Ovary (tissue), 9 donors: Measurements from ENCODE around the gene SMARCC1. TPM values are rescaled to one million over a fixed set of nuclear protein-coding genes. Genes with fewer than 3 reads are reported as not detected.

Source experiments
- DNase-seq, 5 donors: peaks; one replicate each; pipeline ENCODE4 v3.0.0-alpha.2; 2019 to 2020
- H3K27ac ChIP-seq, 2 donors: fragments of 200-600 bp; one replicate each; pipeline versions ENCODE4 v1.5.1 to v1.8.0; 2019 to 2022
- H3K27me3 ChIP-seq: fragments of 200-600 bp; one replicate; pipeline ENCODE4 v1.8.0; 2022
- H3K36me3 ChIP-seq: fragments of 200-600 bp; sonication (generic); one replicate; pipeline ENCODE4 v1.5.1; 2019
- H3K4me1 ChIP-seq: one replicate; pipeline ENCODE4 v1.8.1; 2013; ENCODE audit warnings: mild to moderate bottlenecking, moderate library complexity; ENCODE audit not compliant: insufficient read depth
- H3K4me3 ChIP-seq: fragments of 200-600 bp; sonication (generic); one replicate; pipeline ENCODE4 v1.5.1; 2017
- H3K9me3 ChIP-seq, 2 donors: fragments of 200-600 bp in 1 of 2; sonication (generic) in 1 of 2; one replicate each; pipeline versions ENCODE4 v1.5.1 to v1.8.1; 2013 to 2019; ENCODE audit warnings: mild to moderate bottlenecking in 1 of 2, moderate library complexity in 1 of 2
- EP300 ChIP-seq: sonication (generic); formaldehyde crosslinking; IDR thresholded peaks from one replicate; pipeline ENCODE4 v1.6.1; 2017; ENCODE audit warnings: antibody characterized with exemption
- POLR2A ChIP-seq: fragments of 450-650 bp; IDR thresholded peaks from one replicate; pipeline ENCODE4 v1.6.1; 2017; ENCODE audit warnings: antibody characterized with exemption, mild to moderate bottlenecking, moderate library complexity
- WGBS, 3 donors: extraction: QIAGEN DNeasy Blood & Tissue Kit in 1 of 3; methylation state at CpG; one replicate each; pipeline versions ENCODE4 v1.1.5 to v1.1.7; 2013 to 2017; 5-methylcytosine and 5-hydroxymethylcytosine counted together
- intact Hi-C, 4 donors: fragments of 100-400 bp; cut with DNase I; formaldehyde crosslinking; loops; one replicate each; pipeline versions ENCODE4 v1.11.0 to v1.15.1; 2022 to 2023
- polyA plus RNA-seq, 2 donors: library from polyadenylated mRNA; stranded (reverse); fragments of 200-250 nt in 1 of 2; fragments of 350-450 nt in 1 of 2; fragmentation: Illumina TruSeq in 1 of 2; extraction: RNeasy Lipid Tissue Mini Kit (QIAGEN cat#74804) in 1 of 2; gene quantifications; one replicate each; pipeline ENCODE4 v1.2.3, GENCODE V29; 2013 to 2014
- total RNA-seq, 7 donors: library from RNA; depleted of rRNA in 2 of 7; stranded (reverse); fragments of >200 nt in 2 of 7; fragmentation: NEBNext Ultra II Directional in 3 of 7; extraction: Animal tissue kit (Norgen Biotek cat#: 25700) in 3 of 7; gene quantifications; one replicate each; pipeline versions ENCODE4 v1.1.0 to v1.2.4, GENCODE V29; 2016 to 2023
- TF ChIP-seq, protein P1 (sequence below), 3 donors: fragments of 450-650 bp in 2 of 3; fragments of 200-600 bp in 1 of 3; IDR thresholded peaks; one replicate each; pipeline versions ENCODE4 v1.5.1 to v1.8.0; 2016 to 2022; ENCODE audit warnings: antibody characterized with exemption in 3 of 3, mild to moderate bottlenecking in 1 of 3
- donor health status: DM: no; HTN: no; CAD: no; lungs with moderate emphysema.
- donor health status: DM: no; HTN: no; CAD: no.
- donor health status: Bipolar disorder and iron deficiency.
- donor health status: DM: yes; HTN: yes; CAD: no.
- donor health status: DM: no; HTN: no; CAD: no.
- donor health status: DM: yes; HTN: yes; CAD: no.

SMARCC1 gene
- total and polyA plus RNA-seq, 9 donors = 24.8 to 68.9 (median 60.4) TPM

DNA sequence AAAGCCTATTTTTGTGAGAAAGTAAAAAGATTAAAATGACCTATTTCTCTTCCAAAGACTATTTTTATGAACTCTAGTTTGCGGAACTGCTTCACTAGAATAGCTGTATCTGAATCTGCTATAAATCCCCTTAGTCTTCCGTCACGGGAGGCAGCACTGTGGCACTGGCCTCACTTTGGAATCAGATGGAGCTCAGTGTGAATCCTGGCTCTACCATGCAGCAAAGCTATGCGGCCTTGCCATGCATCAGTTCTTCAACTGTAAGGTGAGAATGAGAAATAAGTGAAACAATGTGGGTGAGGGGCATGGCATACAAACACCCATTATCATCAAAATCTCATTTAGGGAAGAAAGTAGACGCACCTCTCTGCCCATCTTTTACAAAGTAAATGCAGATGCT lies 175.5 kb downstream of the SMARCC1 start:
- Histone ChIP-seq H3K27me3 (no peaks in the 10 kb centered on the region), H3K36me3 (no peaks in the 10 kb centered on the region), H3K9me3 (no peaks in the 10 kb centered on the region), H3K27ac (no peak overlapping the region), H3K4me1 (no peaks in the 10 kb centered on the region), H3K4me3 (no peak overlapping the region)
- no peak for DNase-seq
- intact Hi-C loops = no loop called here
- TF ChIP-seq, protein P1, sequence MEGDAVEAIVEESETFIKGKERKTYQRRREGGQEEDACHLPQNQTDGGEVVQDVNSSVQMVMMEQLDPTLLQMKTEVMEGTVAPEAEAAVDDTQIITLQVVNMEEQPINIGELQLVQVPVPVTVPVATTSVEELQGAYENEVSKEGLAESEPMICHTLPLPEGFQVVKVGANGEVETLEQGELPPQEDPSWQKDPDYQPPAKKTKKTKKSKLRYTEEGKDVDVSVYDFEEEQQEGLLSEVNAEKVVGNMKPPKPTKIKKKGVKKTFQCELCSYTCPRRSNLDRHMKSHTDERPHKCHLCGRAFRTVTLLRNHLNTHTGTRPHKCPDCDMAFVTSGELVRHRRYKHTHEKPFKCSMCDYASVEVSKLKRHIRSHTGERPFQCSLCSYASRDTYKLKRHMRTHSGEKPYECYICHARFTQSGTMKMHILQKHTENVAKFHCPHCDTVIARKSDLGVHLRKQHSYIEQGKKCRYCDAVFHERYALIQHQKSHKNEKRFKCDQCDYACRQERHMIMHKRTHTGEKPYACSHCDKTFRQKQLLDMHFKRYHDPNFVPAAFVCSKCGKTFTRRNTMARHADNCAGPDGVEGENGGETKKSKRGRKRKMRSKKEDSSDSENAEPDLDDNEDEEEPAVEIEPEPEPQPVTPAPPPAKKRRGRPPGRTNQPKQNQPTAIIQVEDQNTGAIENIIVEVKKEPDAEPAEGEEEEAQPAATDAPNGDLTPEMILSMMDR (IDR thresholded peaks at IDR 0.05) = no peak
- TF ChIP-seq EP300 (no peak), POLR2A (no peak)
- WGBS, 3 donors = 88 to 94% (median 90%) methylated on average over 5 of the region's 5 CpGs

DNA sequence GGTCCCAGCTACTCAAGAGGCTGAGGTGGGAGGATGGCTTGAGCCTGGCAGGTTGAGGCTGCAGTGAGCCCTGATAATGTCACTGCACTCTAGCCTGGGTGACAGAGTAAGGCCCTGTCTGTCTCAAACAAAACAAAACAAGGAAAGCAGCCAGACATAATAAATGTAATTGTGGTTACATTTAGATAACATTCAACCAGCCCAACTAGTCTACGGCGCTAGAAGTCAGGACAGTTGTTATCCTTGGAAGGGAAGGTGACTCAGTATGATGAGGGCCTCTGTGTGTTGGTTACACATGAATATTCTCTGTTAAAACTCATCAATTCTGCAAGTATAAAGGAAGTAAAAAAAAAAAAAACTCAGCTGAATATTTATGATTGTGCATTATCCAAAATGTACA lies 176.0 kb downstream of the SMARCC1 start:
- TF ChIP-seq EP300 = no peak
- TF ChIP-seq POLR2A = no peak
- TF ChIP-seq, protein P1 (IDR thresholded peaks at IDR 0.05) = no peak
- H3K36me3 ChIP-seq = no peaks in the 10 kb centered on the region
- no peaks in the 10 kb centered on the region for H3K9me3 ChIP-seq
- no peak for DNase-seq
- H3K27me3 ChIP-seq = no peaks in the 10 kb centered on the region
- H3K4me1 ChIP-seq = no peaks in the 10 kb centered on the region
- intact Hi-C loops = no loop called here
- H3K27ac ChIP-seq = no peak overlapping the region
- H3K4me3 ChIP-seq = no peak overlapping the region
- 11 to 47% (median 11%) methylated on average over 2 of the region's 2 CpGs for WGBS, 3 donors

DNA sequence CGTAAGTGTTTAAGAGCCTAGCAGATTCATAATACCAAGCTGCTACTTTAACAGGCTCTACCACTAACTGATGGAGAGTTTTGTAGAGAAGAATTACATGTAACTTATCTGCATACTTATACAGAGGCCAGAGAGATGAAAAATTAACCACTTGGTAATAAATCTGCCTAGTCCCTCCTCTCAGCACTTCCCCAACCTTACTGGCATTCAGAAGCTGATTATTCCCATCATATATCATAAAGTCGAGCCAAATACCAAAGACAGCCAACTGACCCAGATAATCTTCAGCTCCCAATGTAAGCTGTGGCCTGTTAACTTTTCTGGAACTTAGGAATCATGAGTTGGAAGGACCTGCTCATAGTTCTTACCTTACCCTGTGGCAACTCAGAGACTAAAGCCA lies 177.5 kb downstream of the SMARCC1 start:
- H3K36me3 ChIP-seq = no peaks in the 10 kb centered on the region
- H3K4me3 ChIP-seq = no peak overlapping the region
- DNase-seq = no peak
- no peaks in the 10 kb centered on the region for H3K27me3 ChIP-seq
- 56 to 70% (median 65%) methylated on average over 2 of the region's 2 CpGs for WGBS, 3 donors
- intact Hi-C loops = no loop called here
- H3K4me1 ChIP-seq = no peaks in the 10 kb centered on the region
- H3K27ac ChIP-seq = no peak overlapping the region
- H3K9me3 ChIP-seq = no peaks in the 10 kb centered on the region
- TF ChIP-seq, protein P1 (IDR thresholded peaks at IDR 0.05) = no peak
- TF ChIP-seq EP300 (no peak), POLR2A (no peak)

DNA sequence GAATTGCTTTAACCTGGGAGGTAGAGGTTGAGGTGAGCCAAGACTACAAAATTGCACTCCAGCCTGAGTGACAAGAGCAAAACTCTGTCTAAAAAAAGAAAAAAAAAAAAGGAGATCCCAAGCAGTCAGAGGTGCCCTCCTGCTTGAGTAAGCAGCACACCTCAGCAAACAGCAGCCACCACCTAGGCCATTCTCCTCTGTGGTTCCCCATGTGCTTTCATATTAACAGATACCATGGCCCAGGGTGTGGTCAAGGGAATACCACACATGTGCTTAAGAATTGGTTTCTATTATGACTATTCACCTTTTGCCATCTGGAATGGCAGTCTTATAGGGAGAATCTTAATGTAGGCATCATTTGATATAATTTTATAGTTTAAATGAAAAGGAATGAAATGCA lies 178.4 kb downstream of the SMARCC1 start:
- TF ChIP-seq POLR2A (no peak), EP300 (no peak)
- TF ChIP-seq, protein P1 (IDR thresholded peaks at IDR 0.05) = no peak
- H3K36me3 ChIP-seq = no peaks in the 10 kb centered on the region
- DNase-seq = no peak
- no peak overlapping the region for H3K4me3 ChIP-seq
- no peaks in the 10 kb centered on the region for H3K9me3 ChIP-seq
- intact Hi-C loops = no loop called here
- no peak overlapping the region for H3K27ac ChIP-seq
- no peaks in the 10 kb centered on the region for H3K27me3 ChIP-seq
- H3K4me1 ChIP-seq = no peaks in the 10 kb centered on the region

DNA sequence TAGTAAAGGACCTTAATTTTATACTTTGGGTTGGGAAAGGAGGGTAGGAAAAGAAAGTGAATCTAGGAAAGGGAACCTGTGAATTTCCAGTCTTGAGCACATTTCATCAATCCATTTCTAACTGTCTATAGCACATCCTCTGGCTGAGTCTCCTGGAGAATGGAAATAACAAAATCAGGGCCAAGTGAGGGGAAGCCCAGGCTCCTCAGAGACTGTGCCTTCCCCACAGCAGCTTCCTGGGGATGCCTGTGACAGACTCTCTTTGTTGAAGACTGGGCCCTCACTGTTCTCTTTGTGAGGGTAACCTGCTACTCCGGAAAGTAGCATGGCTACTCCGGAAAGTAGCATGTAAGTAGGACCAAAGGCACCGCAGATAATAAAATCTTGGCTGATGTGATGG lies 180.4 kb downstream of the SMARCC1 start:
- intact Hi-C loops = no loop called here
- Histone ChIP-seq H3K27ac (no peak overlapping the region), H3K36me3 (no peaks in the 10 kb centered on the region), H3K27me3 (no peaks in the 10 kb centered on the region), H3K9me3 (no peaks in the 10 kb centered on the region), H3K4me3 (no peak overlapping the region), H3K4me1 (no peaks in the 10 kb centered on the region)
- no peak for DNase-seq
- TF ChIP-seq EP300 (no peak), POLR2A (no peak)
- TF ChIP-seq, protein P1 (IDR thresholded peaks at IDR 0.05) = no peak
- 89 to 100% (median 98%) methylated on average over 3 of the region's 3 CpGs for WGBS, 3 donors
